Ovary (tissue), 9 donors: Measurements from ENCODE around the gene YIPF3. TPM values are rescaled to one million over a fixed set of nuclear protein-coding genes. Genes with fewer than 3 reads are reported as not detected.

Experiments used
- DNase-seq, 5 donors: peaks; one replicate each; pipeline ENCODE4 v3.0.0-alpha.2; 2019 to 2020
- H3K27ac ChIP-seq, 2 donors: fragments of 200-600 bp; one replicate each; pipeline versions ENCODE4 v1.5.1 to v1.8.0; 2019 to 2022
- H3K27me3 ChIP-seq: fragments of 200-600 bp; one replicate; pipeline ENCODE4 v1.8.0; 2022
- H3K36me3 ChIP-seq: fragments of 200-600 bp; sonication (generic); one replicate; pipeline ENCODE4 v1.5.1; 2019
- H3K4me1 ChIP-seq: one replicate; pipeline ENCODE4 v1.8.1; 2013; ENCODE audit warnings: mild to moderate bottlenecking, moderate library complexity; ENCODE audit not compliant: insufficient read depth
- H3K4me3 ChIP-seq: fragments of 200-600 bp; sonication (generic); one replicate; pipeline ENCODE4 v1.5.1; 2017
- H3K9me3 ChIP-seq, 2 donors: fragments of 200-600 bp in 1 of 2; sonication (generic) in 1 of 2; one replicate each; pipeline versions ENCODE4 v1.5.1 to v1.8.1; 2013 to 2019; ENCODE audit warnings: mild to moderate bottlenecking in 1 of 2, moderate library complexity in 1 of 2
- CTCF ChIP-seq, 3 donors: fragments of 450-650 bp in 2 of 3; fragments of 200-600 bp in 1 of 3; IDR thresholded peaks; one replicate each; pipeline versions ENCODE4 v1.5.1 to v1.8.0; 2016 to 2022; ENCODE audit warnings: antibody characterized with exemption in 3 of 3, mild to moderate bottlenecking in 1 of 3
- EP300 ChIP-seq: sonication (generic); formaldehyde crosslinking; IDR thresholded peaks from one replicate; pipeline ENCODE4 v1.6.1; 2017; ENCODE audit warnings: antibody characterized with exemption
- POLR2A ChIP-seq: fragments of 450-650 bp; IDR thresholded peaks from one replicate; pipeline ENCODE4 v1.6.1; 2017; ENCODE audit warnings: antibody characterized with exemption, mild to moderate bottlenecking, moderate library complexity
- WGBS, 3 donors: extraction: QIAGEN DNeasy Blood & Tissue Kit in 1 of 3; methylation state at CpG; one replicate each; pipeline versions ENCODE4 v1.1.5 to v1.1.7; 2013 to 2017; 5-methylcytosine and 5-hydroxymethylcytosine counted together
- intact Hi-C, 4 donors: fragments of 100-400 bp; cut with DNase I; formaldehyde crosslinking; loops; one replicate each; pipeline versions ENCODE4 v1.11.0 to v1.15.1; 2022 to 2023
- polyA plus RNA-seq, 2 donors: library from polyadenylated mRNA; stranded (reverse); fragments of 200-250 nt in 1 of 2; fragments of 350-450 nt in 1 of 2; fragmentation: Illumina TruSeq in 1 of 2; extraction: RNeasy Lipid Tissue Mini Kit (QIAGEN cat#74804) in 1 of 2; gene quantifications; one replicate each; pipeline ENCODE4 v1.2.3, GENCODE V29; 2013 to 2014
- total RNA-seq, 7 donors: library from RNA; depleted of rRNA in 2 of 7; stranded (reverse); fragments of >200 nt in 2 of 7; fragmentation: NEBNext Ultra II Directional in 3 of 7; extraction: Animal tissue kit (Norgen Biotek cat#: 25700) in 3 of 7; gene quantifications; one replicate each; pipeline versions ENCODE4 v1.1.0 to v1.2.4, GENCODE V29; 2016 to 2023
- donor health status: DM: no; HTN: no; CAD: no; lungs with moderate emphysema.
- donor health status: DM: no; HTN: no; CAD: no.
- donor health status: Bipolar disorder and iron deficiency.
- donor health status: DM: yes; HTN: yes; CAD: no.
- donor health status: DM: no; HTN: no; CAD: no.
- donor health status: DM: yes; HTN: yes; CAD: no.

The YIPF3 gene
- total and polyA plus RNA-seq, 9 donors, result 47.0 to 143 (median 78.3) TPM

GRCh38 chr6:43524483-43524961, 7.8 kb upstream of the YIPF3 start:
- 77 to 80% (median 78%) methylated on average over 10 of the region's 10 CpGs for WGBS, 3 donors

GRCh38 chr6:43523284-43523683, 6.6 kb upstream of the YIPF3 start:
- TF ChIP-seq POLR2A (no peak), EP300 (no peak), CTCF (IDR thresholded peaks at IDR 0.05) (no peak)

More at GRCh38 chr6:43524483-43524961, 7.8 kb upstream of the YIPF3 start:
- H3K9me3 ChIP-seq, result no peaks in the 10 kb centered on the region
- H3K36me3 ChIP-seq, result no peaks in the 10 kb centered on the region
- no peak overlapping the region for H3K27ac ChIP-seq
- TF ChIP-seq EP300 (no peak), CTCF (IDR thresholded peaks at IDR 0.05) (no peak), POLR2A (no peak)
- H3K4me1 ChIP-seq, result no peaks in the 10 kb centered on the region
- no peak for DNase-seq
- H3K27me3 ChIP-seq, result no peaks in the 10 kb centered on the region
- H3K4me3 ChIP-seq, result no peak overlapping the region
- intact Hi-C loops, result no loop called here

GRCh38 chr6:43522547-43523261, 6.0 kb upstream of the YIPF3 start:
- Histone ChIP-seq H3K27me3 (no peaks in the 10 kb centered on the region), H3K4me3 (no peak overlapping the region), H3K36me3 (no peaks in the 10 kb centered on the region), H3K27ac (no peak overlapping the region), H3K9me3 (no peaks in the 10 kb centered on the region), H3K4me1 (peaks cover 4% of the 10 kb centered on the region)
- DNase-seq, result no peak
- TF ChIP-seq CTCF (IDR thresholded peaks at IDR 0.05), result no peak
- no peak for TF ChIP-seq EP300
- no peak for TF ChIP-seq POLR2A
- 78 to 87% (median 82%) methylated on average over 8 of the region's 8 CpGs for WGBS, 3 donors
- intact Hi-C loops, result no loop called here

More at GRCh38 chr6:43523284-43523683, 6.6 kb upstream of the YIPF3 start:
- no peaks in the 10 kb centered on the region for H3K36me3 ChIP-seq
- no peak overlapping the region for H3K4me3 ChIP-seq
- intact Hi-C loops, result no loop called here
- DNase-seq, result no peak
- H3K27ac ChIP-seq, result no peak overlapping the region
- no peaks in the 10 kb centered on the region for H3K4me1 ChIP-seq
- 79 to 83% (median 83%) methylated on average over 3 of the region's 3 CpGs for WGBS, 3 donors
- H3K27me3 ChIP-seq, result no peaks in the 10 kb centered on the region
- H3K9me3 ChIP-seq, result no peaks in the 10 kb centered on the region

- TF ChIP-seq POLR2A, result no peak
- no peak for TF ChIP-seq CTCF (IDR thresholded peaks at IDR 0.05)
- TF ChIP-seq EP300, result no peak
- H3K36me3 ChIP-seq, result no peaks in the 10 kb centered on the region
- H3K4me3 ChIP-seq, result no peak overlapping the region
- H3K9me3 ChIP-seq, result no peaks in the 10 kb centered on the region
- intact Hi-C loops, result no loop called here
- no peaks in the 10 kb centered on the region for H3K27me3 ChIP-seq
- WGBS, 3 donors, result 60 to 73% (median 61%) methylated on average over 2 of the region's 2 CpGs
- no peak overlapping the region for H3K27ac ChIP-seq
- H3K4me1 ChIP-seq, result peaks cover 5% of the 10 kb centered on the region
- no peak for DNase-seq
Measured at GRCh38 chr6:43521836-43522235, 5.1 kb upstream of the YIPF3 start.
